Stomach smooth muscle (tissue), 2 donors: ENCODE measurements around the gene TMSB15C.
"Not testable (repeated sequence)": the region's sequence is repeated elsewhere in the genome, so short reads cannot be mapped to it uniquely, and the experiment has no call there.

Experiments
- H3K27ac ChIP-seq: one replicate; pipeline ENCODE4 v1.7.0; 2013; ENCODE audit warnings: mild to moderate bottlenecking, low read length, inconsistent platforms
- H3K27me3 ChIP-seq, 2 donors: one replicate each; pipeline ENCODE4 v1.7.0; 2013; ENCODE audit warnings: low read length in 2 of 2; ENCODE audit not compliant: insufficient read depth in 2 of 2, control insufficient read depth in 1 of 2
- H3K36me3 ChIP-seq, 2 donors: one replicate each; pipeline ENCODE4 v1.7.0; 2013; ENCODE audit warnings: low read length in 2 of 2; ENCODE audit not compliant: control insufficient read depth in 2 of 2, insufficient read depth in 2 of 2
- H3K4me1 ChIP-seq: one replicate; pipeline ENCODE4 v1.7.0; 2013; ENCODE audit warnings: low read length; ENCODE audit not compliant: control insufficient read depth, insufficient read depth
- H3K4me3 ChIP-seq, 2 donors: one replicate each; pipeline ENCODE4 v1.7.0; 2013; ENCODE audit warnings: low read length in 2 of 2
- H3K9ac ChIP-seq, 2 donors: one replicate each; pipeline ENCODE4 v1.7.0; 2013; ENCODE audit warnings: low read length in 2 of 2, mild to moderate bottlenecking in 1 of 2
- H3K9me3 ChIP-seq, 2 donors: one replicate each; pipeline ENCODE4 v1.7.0; 2013; ENCODE audit warnings: low read length in 2 of 2; ENCODE audit not compliant: control insufficient read depth in 2 of 2
- donor health status: healthy.
- donor health status: Pancreatic carcinoma.

TMSB15C gene

GRCh38 chrX:104104676-104105075, 28.6 kb upstream of the TMSB15C start:
- Histone ChIP-seq H3K9me3 (no peaks in the 10 kb centered on the region), H3K27me3 (peaks cover 0 to 10% of the 10 kb centered on the region in 2 donors), H3K4me1 (no peaks in the 10 kb centered on the region), H3K27ac (no peak overlapping the region), H3K4me3 (no peak overlapping the region), H3K36me3 (no peaks in the 10 kb centered on the region), H3K9ac (no peak overlapping the region)

- Histone ChIP-seq H3K9ac (no peak overlapping the region), H3K27me3 (peaks cover 0 to 5% of the 10 kb centered on the region in 2 donors), H3K36me3 (no peaks in the 10 kb centered on the region), H3K4me3 (no peak overlapping the region), H3K9me3 (no peaks in the 10 kb centered on the region), H3K27ac (no peak overlapping the region), H3K4me1 (no peaks in the 10 kb centered on the region)
Observed at GRCh38 chrX:104098919-104099318, 22.9 kb upstream of the TMSB15C start.

GRCh38 chrX:104098151-104098808, 22.2 kb upstream of the TMSB15C start:
- Histone ChIP-seq H3K36me3 (no peaks in the 10 kb centered on the region), H3K27me3 (peaks cover 0 to 5% of the 10 kb centered on the region in 2 donors), H3K27ac (no peak overlapping the region), H3K4me3 (no peak overlapping the region), H3K4me1 (no peaks in the 10 kb centered on the region), H3K9me3 (no peaks in the 10 kb centered on the region), H3K9ac (no peak overlapping the region)

GRCh38 chrX:104085919-104086318, 9.9 kb upstream of the TMSB15C start:
- H3K9me3 ChIP-seq = no peaks in the 10 kb centered on the region
- no peaks in the 10 kb centered on the region for H3K4me1 ChIP-seq
- no peak overlapping the region for H3K4me3 ChIP-seq

GRCh38 chrX:104085477-104085876, 9.4 kb upstream of the TMSB15C start:
- Histone ChIP-seq H3K27me3 (peaks cover 0 to 10% of the 10 kb centered on the region in 2 donors), H3K4me1 (no peaks in the 10 kb centered on the region), H3K4me3 (no peak overlapping the region)

More at GRCh38 chrX:104085919-104086318, 9.9 kb upstream of the TMSB15C start:
- no peaks in the 10 kb centered on the region for H3K36me3 ChIP-seq
- H3K9ac ChIP-seq = no peak overlapping the region
- H3K27ac ChIP-seq = no peak overlapping the region
- peaks cover 0 to 10% of the 10 kb centered on the region in 2 donors for H3K27me3 ChIP-seq

GRCh38 chrX:104084534-104085277, 8.7 kb upstream of the TMSB15C start:
- H3K4me3 ChIP-seq = no peak overlapping the region

More at GRCh38 chrX:104085477-104085876, 9.4 kb upstream of the TMSB15C start:
- Histone ChIP-seq H3K27ac (no peak overlapping the region), H3K9me3 (no peaks in the 10 kb centered on the region), H3K36me3 (no peaks in the 10 kb centered on the region), H3K9ac (no peak overlapping the region)

GRCh38 chrX:104084063-104084462, 8.0 kb upstream of the TMSB15C start:
- H3K27ac ChIP-seq = no peak overlapping the region
- H3K9ac ChIP-seq = no peak overlapping the region
- H3K9me3 ChIP-seq = no peaks in the 10 kb centered on the region
- H3K27me3 ChIP-seq = peaks cover 0 to 8% of the 10 kb centered on the region in 2 donors
- no peaks in the 10 kb centered on the region for H3K36me3 ChIP-seq
- H3K4me3 ChIP-seq = no peak overlapping the region
- no peaks in the 10 kb centered on the region for H3K4me1 ChIP-seq

More at GRCh38 chrX:104084534-104085277, 8.7 kb upstream of the TMSB15C start:
- H3K4me1 ChIP-seq = no peaks in the 10 kb centered on the region
- no peak overlapping the region for H3K9ac ChIP-seq
- H3K27me3 ChIP-seq = peaks cover 0 to 10% of the 10 kb centered on the region in 2 donors
- no peak overlapping the region for H3K27ac ChIP-seq
- H3K36me3 ChIP-seq = no peaks in the 10 kb centered on the region
- H3K9me3 ChIP-seq = no peaks in the 10 kb centered on the region

- not testable (repeated sequence) for H3K27me3 ChIP-seq, H3K9me3 ChIP-seq, H3K4me3 ChIP-seq, H3K27ac ChIP-seq, H3K9ac ChIP-seq, H3K4me1 ChIP-seq, H3K36me3 ChIP-seq
Observed at GRCh38 chrX:104077854-104078253, 1.8 kb upstream of the TMSB15C start.

- not testable (repeated sequence) for H3K27me3 ChIP-seq, H3K27ac ChIP-seq, H3K4me3 ChIP-seq, H3K4me1 ChIP-seq, H3K9me3 ChIP-seq, H3K9ac ChIP-seq, H3K36me3 ChIP-seq
Observed at GRCh38 chrX:104062636-104063035, 13.4 kb downstream of the TMSB15C start.

GRCh38 chrX:104054956-104055355, 21.1 kb downstream of the TMSB15C start:
- H3K27ac ChIP-seq, H3K4me3 ChIP-seq, H3K27me3 ChIP-seq, H3K9ac ChIP-seq, H3K9me3 ChIP-seq, H3K36me3 ChIP-seq, H3K4me1 ChIP-seq: not testable (repeated sequence)

- Histone ChIP-seq H3K9ac (no peak overlapping the region), H3K36me3 (no peaks in the 10 kb centered on the region), H3K4me1 (no peaks in the 10 kb centered on the region), H3K9me3 (no peaks in the 10 kb centered on the region), H3K4me3 (no peak overlapping the region), H3K27me3 (peaks cover 0 to 12% of the 10 kb centered on the region in 2 donors), H3K27ac (no peak overlapping the region)
Observed at GRCh38 chrX:104047171-104047570, 28.9 kb downstream of the TMSB15C start.
